Mesendoderm (in vitro differentiated cells): ENCODE measurements around the gene CPNE9.
A peak's percentile ranks its signal among the peaks of the same experiment; 100 is the strongest.

ENCODE experiments used
- DNase-seq: peaks from one replicate; pipeline ENCODE4 v3.0.0; 2013
- H2AK5ac ChIP-seq: 2 replicates; pipeline ENCODE4 v1.6.1; 2013; ENCODE audit warnings: low read length, inconsistent platforms
- H2BK120ac ChIP-seq: 2 replicates; pipeline ENCODE4 v1.6.1; 2013; ENCODE audit warnings: low read depth, mild to moderate bottlenecking, low read length, moderate library complexity, mixed read lengths
- H2BK15ac ChIP-seq: replicated peaks from 2 replicates; pipeline ENCODE4 v1.6.1; 2013; ENCODE audit warnings: low read depth, mild to moderate bottlenecking, moderate library complexity
- H2BK5ac ChIP-seq: 2 replicates; pipeline ENCODE4 v1.6.1; 2013; ENCODE audit warnings: low read length, inconsistent platforms
- H3K18ac ChIP-seq: 2 replicates; pipeline ENCODE4 v1.6.1; 2013; ENCODE audit warnings: mild to moderate bottlenecking, low read length, mixed read lengths
- H3K23ac ChIP-seq: one replicate; pipeline ENCODE4 v1.6.1; 2013; ENCODE audit warnings: low read length
- H3K27ac ChIP-seq: 2 replicates; pipeline ENCODE4 v1.5.1; 2013; ENCODE audit warnings: low read depth, mild to moderate bottlenecking, inconsistent platforms, low read length, moderate library complexity
- H3K27me3 ChIP-seq: 2 replicates; pipeline ENCODE4 v1.6.1; 2013; ENCODE audit warnings: low read length, control low read depth, mild to moderate bottlenecking, inconsistent platforms; ENCODE audit not compliant: insufficient read depth, poor library complexity
- H3K36me3 ChIP-seq: 2 replicates; pipeline ENCODE4 v1.6.1; 2013; ENCODE audit warnings: low read length, inconsistent platforms; ENCODE audit not compliant: control insufficient read depth, insufficient read depth
- H3K4ac ChIP-seq: one replicate; pipeline ENCODE4 v1.6.1; 2013; ENCODE audit warnings: low read depth, mild to moderate bottlenecking, low read length, moderate library complexity
- H3K4me1 ChIP-seq: 2 replicates; pipeline ENCODE4 v1.6.1; 2013; ENCODE audit warnings: low read depth, low read length, inconsistent platforms; ENCODE audit not compliant: control insufficient read depth
- H3K4me2 ChIP-seq: 2 replicates; pipeline ENCODE4 v1.6.1; 2013; ENCODE audit warnings: low read length
- H3K4me3 ChIP-seq: 2 replicates; pipeline ENCODE4 v1.5.1; 2013; ENCODE audit warnings: mild to moderate bottlenecking, low read length
- H3K56ac ChIP-seq: one replicate; pipeline ENCODE4 v1.6.1; 2013; ENCODE audit warnings: low read length
- H3K79me1 ChIP-seq: 2 replicates; pipeline ENCODE4 v1.6.1; 2013; ENCODE audit warnings: low read length, inconsistent platforms
- H3K79me2 ChIP-seq: 2 replicates; pipeline ENCODE4 v1.6.1; 2013; ENCODE audit warnings: mild to moderate bottlenecking, low read length; ENCODE audit not compliant: control insufficient read depth, insufficient read depth
- H3K9ac ChIP-seq: 2 replicates; pipeline ENCODE4 v1.6.1; 2013; ENCODE audit warnings: low read length, inconsistent platforms
- H4K5ac ChIP-seq: one replicate; pipeline ENCODE4 v1.6.1; 2013; ENCODE audit warnings: low read length
- H4K8ac ChIP-seq: one replicate; pipeline ENCODE4 v1.6.1; 2013; ENCODE audit warnings: low read depth, mild to moderate bottlenecking, control low read depth, low read length, moderate library complexity
- WGBS: extraction: QIAGEN DNeasy Blood & Tissue Kit; methylation state at CpG from one replicate; pipeline ENCODE4 v1.1.7; 2013; ENCODE audit warnings: low lambda C conversion rate, missing lambda C conversion rate; ENCODE audit not compliant: insufficient coverage; ENCODE audit errors: extremely low coverage; 5-methylcytosine and 5-hydroxymethylcytosine counted together

CPNE9 gene

GRCh38 chr3:9721015-9721699 lies 17.5 kb downstream of the CPNE9 start:
- Histone ChIP-seq H3K4me1 (no peaks in the 10 kb centered on the region), H4K5ac (no peak overlapping the region), H3K27me3 (no peaks in the 10 kb centered on the region), H3K79me2 (no peaks in the 10 kb centered on the region), H3K18ac (no peak overlapping the region), H3K9ac (no peak overlapping the region), H3K36me3 (no peaks in the 10 kb centered on the region), H3K4me2 (no peak overlapping the region), H3K4ac (no peak overlapping the region), H3K27ac (no peak overlapping the region), H2BK15ac (no peak overlapping the region), H3K4me3 (no peak overlapping the region), H2BK120ac (no peak overlapping the region), H3K79me1 (no peaks in the 10 kb centered on the region), H4K8ac (no peak overlapping the region), H3K23ac (no peak overlapping the region), H3K56ac (no peak overlapping the region), H2AK5ac (no peak overlapping the region), H2BK5ac (no peak overlapping the region)
- no CpG with 5 or more reads among the region's 7 CpGs for WGBS
- DNase-seq = no peak

DNA sequence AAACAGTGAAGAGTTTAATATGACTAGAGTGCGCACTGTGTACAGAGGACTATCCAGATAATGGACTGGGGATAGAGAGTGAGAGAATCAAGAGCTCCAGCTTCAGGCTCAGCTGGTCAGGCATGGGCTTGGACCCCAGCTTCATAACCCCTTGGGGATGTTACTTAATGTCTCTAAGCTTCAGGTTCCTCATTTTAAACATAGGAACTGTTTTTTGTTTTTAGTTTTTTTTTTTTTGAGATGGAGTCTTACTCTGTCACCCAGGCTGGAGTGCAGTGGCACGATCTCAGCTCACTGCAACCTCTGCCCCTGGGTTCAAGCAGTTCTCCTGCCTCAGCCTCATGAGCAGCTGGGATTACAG lies 18.0 kb downstream of the CPNE9 start:
- Histone ChIP-seq H3K79me1 (no peaks in the 10 kb centered on the region), H3K79me2 (no peaks in the 10 kb centered on the region), H3K4me1 (no peaks in the 10 kb centered on the region), H3K27ac (no peak overlapping the region), H2AK5ac (no peak overlapping the region), H2BK120ac (no peak overlapping the region), H2BK5ac (no peak overlapping the region), H3K4ac (no peak overlapping the region), H3K23ac (no peak overlapping the region), H4K5ac (no peak overlapping the region), H3K4me3 (no peak overlapping the region), H3K9ac (no peak overlapping the region), H3K56ac (no peak overlapping the region), H3K4me2 (no peak overlapping the region), H4K8ac (no peak overlapping the region), H3K27me3 (no peaks in the 10 kb centered on the region), H2BK15ac (no peak overlapping the region), H3K36me3 (no peaks in the 10 kb centered on the region), H3K18ac (no peak overlapping the region)
- no peak for DNase-seq
- WGBS = no CpG with 5 or more reads among the region's 2 CpGs

DNA sequence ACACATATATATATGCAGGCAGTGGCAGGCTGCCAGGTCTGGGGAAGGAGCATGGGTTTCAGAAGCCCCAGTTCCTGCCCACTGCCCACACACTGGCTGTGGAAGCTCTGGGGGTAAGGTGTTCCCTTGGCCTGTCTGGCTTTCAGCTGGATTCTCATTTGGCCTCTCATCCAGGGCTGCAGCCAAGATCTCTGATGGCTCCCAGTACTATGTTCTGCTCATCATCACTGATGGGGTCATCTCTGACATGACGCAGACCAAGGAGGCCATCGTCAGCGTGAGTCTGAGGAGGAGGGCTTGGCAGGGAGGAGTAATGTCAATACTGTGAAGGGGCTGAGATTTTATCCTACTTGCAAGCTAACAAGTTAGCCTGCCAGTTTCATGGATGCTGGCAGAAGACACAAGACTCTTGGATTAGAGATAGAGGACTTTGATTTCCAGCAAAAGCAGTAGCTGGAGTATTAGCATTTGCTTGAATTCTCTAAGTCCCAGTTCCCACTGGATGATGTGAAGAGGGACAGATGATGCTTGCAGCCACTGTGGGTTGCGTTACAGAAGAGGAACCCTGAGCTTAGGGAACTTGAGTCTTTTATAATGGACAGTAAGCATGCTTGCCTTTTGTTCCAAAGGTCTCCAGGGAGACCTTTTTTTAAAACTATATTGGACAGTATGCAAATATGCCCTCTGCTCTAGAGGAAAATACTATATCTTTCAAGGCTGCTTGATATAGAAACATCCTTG lies 22.3 kb downstream of the CPNE9 start:
- no CpG with 5 or more reads among the region's 4 CpGs for WGBS
- no peak overlapping the region for H4K8ac ChIP-seq

DNA sequence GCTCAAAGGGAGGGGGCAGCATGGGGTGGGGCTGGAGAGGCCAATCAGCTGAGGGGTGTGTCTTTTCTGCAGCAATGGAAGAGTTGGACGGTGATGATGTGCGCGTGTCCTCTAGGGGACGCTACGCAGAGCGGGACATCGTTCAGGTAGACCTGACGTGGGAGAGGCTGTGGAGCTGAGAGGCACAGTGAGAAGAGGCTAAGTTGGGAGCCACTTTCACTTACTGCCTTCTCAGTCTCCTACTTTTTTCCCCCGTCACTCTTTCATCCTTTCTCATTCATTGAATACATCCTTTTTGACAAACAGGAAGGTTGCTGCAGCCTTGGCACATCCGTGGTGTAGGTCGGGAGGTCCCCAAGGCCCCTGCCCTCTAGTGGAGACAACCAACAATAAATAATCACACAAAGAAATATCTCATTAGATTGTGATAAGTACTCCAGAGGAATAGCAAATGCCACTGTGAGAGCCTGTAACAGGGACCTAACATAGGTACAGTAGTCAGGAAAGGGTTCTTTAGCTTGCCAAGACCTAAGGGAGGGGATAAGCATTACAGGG lies 23.5 kb downstream of the CPNE9 start:
- H3K27ac ChIP-seq = no peak overlapping the region
- DNase-seq = peak; percentile 91
- no peak overlapping the region for H3K4ac ChIP-seq
- no peaks in the 10 kb centered on the region for H3K79me1 ChIP-seq
- H3K18ac ChIP-seq = no peak overlapping the region
- H3K27me3 ChIP-seq = no peaks in the 10 kb centered on the region
- H3K56ac ChIP-seq = no peak overlapping the region
- WGBS = no CpG with 5 or more reads among the region's 11 CpGs
- no peak overlapping the region for H3K4me3 ChIP-seq
- no peak overlapping the region for H2BK15ac ChIP-seq
- no peak overlapping the region for H4K5ac ChIP-seq
- no peaks in the 10 kb centered on the region for H3K36me3 ChIP-seq
- no peak overlapping the region for H3K23ac ChIP-seq
- H3K4me1 ChIP-seq = no peaks in the 10 kb centered on the region
- H4K8ac ChIP-seq = no peak overlapping the region
- peak overlapping the region; percentile 33 for H3K4me2 ChIP-seq
- no peak overlapping the region for H2BK5ac ChIP-seq
- no peak overlapping the region for H2AK5ac ChIP-seq
- peaks cover 3% of the 10 kb centered on the region for H3K79me2 ChIP-seq
- H3K9ac ChIP-seq = no peak overlapping the region
- no peak overlapping the region for H2BK120ac ChIP-seq

More for the DNA sequence above, 22.3 kb downstream of the CPNE9 start:
- no peaks in the 10 kb centered on the region for H3K4me1 ChIP-seq
- no peak overlapping the region for H2AK5ac ChIP-seq
- H3K18ac ChIP-seq = no peak overlapping the region
- no peak overlapping the region for H3K9ac ChIP-seq
- no peaks in the 10 kb centered on the region for H3K79me1 ChIP-seq
- no peak for DNase-seq
- no peak overlapping the region for H3K4me2 ChIP-seq
- no peaks in the 10 kb centered on the region for H3K27me3 ChIP-seq
- no peak overlapping the region for H3K27ac ChIP-seq
- H3K23ac ChIP-seq = no peak overlapping the region
- H2BK15ac ChIP-seq = no peak overlapping the region
- H3K56ac ChIP-seq = no peak overlapping the region
- no peak overlapping the region for H4K5ac ChIP-seq
- no peak overlapping the region for H2BK120ac ChIP-seq
- H3K4me3 ChIP-seq = no peak overlapping the region
- H2BK5ac ChIP-seq = no peak overlapping the region
- no peaks in the 10 kb centered on the region for H3K79me2 ChIP-seq
- H3K36me3 ChIP-seq = no peaks in the 10 kb centered on the region
- no peak overlapping the region for H3K4ac ChIP-seq

GRCh38 chr3:9727743-9728142 lies 24.1 kb downstream of the CPNE9 start:
- H3K4me1 ChIP-seq = peaks cover 1% of the 10 kb centered on the region
- H4K5ac ChIP-seq = no peak overlapping the region
- H4K8ac ChIP-seq = no peak overlapping the region
- no peak overlapping the region for H2AK5ac ChIP-seq
- DNase-seq = no peak
- no peak overlapping the region for H3K56ac ChIP-seq
- H3K27ac ChIP-seq = no peak overlapping the region
- H3K23ac ChIP-seq = no peak overlapping the region
- H2BK120ac ChIP-seq = no peak overlapping the region
- no peak overlapping the region for H3K18ac ChIP-seq
- H3K36me3 ChIP-seq = no peaks in the 10 kb centered on the region
- no peak overlapping the region for H3K4me3 ChIP-seq
- no peak overlapping the region for H2BK5ac ChIP-seq
- no peak overlapping the region for H3K4ac ChIP-seq
- no peak overlapping the region for H3K4me2 ChIP-seq
- no peak overlapping the region for H3K9ac ChIP-seq
- H3K79me2 ChIP-seq = peaks cover 9% of the 10 kb centered on the region
- no peaks in the 10 kb centered on the region for H3K27me3 ChIP-seq
- peaks cover 4% of the 10 kb centered on the region for H3K79me1 ChIP-seq
- WGBS = no CpG with 5 or more reads among the region's 2 CpGs
- no peak overlapping the region for H2BK15ac ChIP-seq
